MG63 (cell line): ENCODE data around the gene ZBTB20. TPM values are rescaled to one million over a fixed set of nuclear protein-coding genes. Genes with fewer than 3 reads are reported as not detected.
"Not testable (repeated sequence)": the region's sequence is repeated elsewhere in the genome, so short reads cannot be mapped to it uniquely, and the experiment has no call there.

ENCODE experiments used
- DNase-seq: peaks from one replicate; pipeline ENCODE4 v3.0.0-alpha.2; 2020
- H3K27me3 ChIP-seq: fragments of 250-450 bp; sonication (Bioruptor Pico); 2 replicates; pipeline ENCODE4 v1.5.1; 2020; ENCODE audit warnings: mild to moderate bottlenecking, moderate library complexity
- H3K36me3 ChIP-seq: fragments of 250-450 bp; sonication (Bioruptor Pico); 2 replicates; pipeline ENCODE4 v1.5.1; 2020; ENCODE audit warnings: mild to moderate bottlenecking, moderate library complexity
- H3K4me3 ChIP-seq: fragments of 250-450 bp; sonication (Bioruptor Pico); 2 replicates; pipeline ENCODE4 v1.5.1; 2020; ENCODE audit warnings: mild to moderate bottlenecking, moderate library complexity
- H3K9me3 ChIP-seq: fragments of 250-450 bp; sonication (Bioruptor Pico); 2 replicates; pipeline ENCODE4 v1.5.1; 2020; ENCODE audit warnings: mild to moderate bottlenecking, moderate library complexity
- total RNA-seq: library from RNA; depleted of rRNA; stranded (reverse); fragments of >200 nt; shearing (Covaris generic); gene quantifications from 2 replicates; pipeline ENCODE4 v1.2.3, GENCODE V29; 2014; ENCODE audit warnings: low replicate concordance

The ZBTB20 gene
- total RNA-seq, 1 experiment from 2014 or later = 6.5 TPM

DNA sequence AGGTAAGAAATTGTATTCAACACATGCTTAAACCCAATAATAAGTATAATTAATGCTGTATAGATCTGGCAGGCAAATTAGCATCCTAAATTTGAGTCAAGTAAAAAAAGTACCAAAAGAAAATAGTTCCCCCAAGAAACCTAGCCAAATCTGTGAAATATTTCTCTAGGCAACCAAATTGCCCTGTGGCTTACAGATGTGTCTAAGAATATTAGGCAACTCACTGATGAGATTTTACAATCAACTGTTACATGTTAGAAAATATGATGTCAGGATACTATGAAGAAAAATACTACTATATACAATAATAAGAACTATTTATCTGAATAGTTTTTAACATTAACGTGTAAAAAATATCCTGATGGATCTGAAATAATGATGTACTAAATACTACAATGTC, 456.2 kb downstream of the ZBTB20 start:
- DNase-seq = no peak
- Histone ChIP-seq H3K9me3 (no peaks in the 10 kb centered on the region), H3K4me3 (no peak overlapping the region), H3K36me3 (no peaks in the 10 kb centered on the region), H3K27me3 (no peaks in the 10 kb centered on the region)

- no peaks in the 10 kb centered on the region for H3K36me3 ChIP-seq
- no peaks in the 10 kb centered on the region for H3K27me3 ChIP-seq
- no peak overlapping the region for H3K4me3 ChIP-seq
- no peak for DNase-seq
- H3K9me3 ChIP-seq = no peaks in the 10 kb centered on the region
These were observed 459.9 kb downstream of the ZBTB20 start for GRCh38 chr3:114687151-114687550.

DNA sequence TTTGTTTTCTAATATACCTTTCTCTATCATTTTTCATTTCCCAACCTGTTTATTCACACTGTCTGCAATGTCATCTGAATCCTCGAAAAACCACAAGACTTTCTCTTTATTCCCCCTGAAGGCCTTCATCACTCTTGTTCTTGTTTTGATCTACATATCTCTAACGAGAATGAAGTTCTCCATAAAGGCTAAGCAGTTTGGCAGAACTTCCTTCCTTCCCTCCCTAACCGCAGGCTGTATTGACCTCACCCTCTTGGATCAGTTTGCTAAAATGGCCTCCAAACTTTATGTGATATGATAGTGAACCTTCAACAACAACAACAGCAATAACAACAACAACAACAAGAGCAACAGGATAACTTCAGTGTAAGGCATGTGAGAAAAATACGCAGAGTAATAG, 460.5 kb downstream of the ZBTB20 start:
- no peaks in the 10 kb centered on the region for H3K9me3 ChIP-seq

GRCh38 chr3:114685161-114685560, 461.9 kb downstream of the ZBTB20 start:
- no peak for DNase-seq
- Histone ChIP-seq H3K36me3 (no peaks in the 10 kb centered on the region), H3K4me3 (no peak overlapping the region), H3K27me3 (no peaks in the 10 kb centered on the region), H3K9me3 (no peaks in the 10 kb centered on the region)

More for the DNA sequence above, 460.5 kb downstream of the ZBTB20 start:
- Histone ChIP-seq H3K27me3 (no peaks in the 10 kb centered on the region), H3K36me3 (no peaks in the 10 kb centered on the region), H3K4me3 (no peak overlapping the region)
- DNase-seq = peak; percentile 11

GRCh38 chr3:114680299-114680698, 466.8 kb downstream of the ZBTB20 start:
- H3K36me3 ChIP-seq = no peaks in the 10 kb centered on the region
- no peak overlapping the region for H3K4me3 ChIP-seq
- DNase-seq = no peak
- H3K27me3 ChIP-seq = no peaks in the 10 kb centered on the region
- no peaks in the 10 kb centered on the region for H3K9me3 ChIP-seq

DNA sequence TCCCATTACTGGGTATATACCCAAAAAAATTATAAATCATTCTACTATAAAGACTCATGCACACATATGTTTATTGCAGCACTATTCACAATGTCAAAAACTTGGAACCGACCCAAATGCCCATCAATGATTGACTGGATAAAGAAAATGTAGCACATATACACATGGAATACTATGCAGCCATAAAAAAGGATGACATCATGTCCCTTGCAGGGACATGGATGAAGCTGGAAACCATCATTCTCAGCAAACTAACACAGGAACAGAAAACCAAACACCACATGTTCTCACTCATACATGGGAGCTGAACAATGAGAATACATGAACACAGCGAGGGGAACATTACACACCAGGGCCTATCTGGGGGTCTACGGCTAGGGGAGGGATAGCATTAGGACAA, 467.3 kb downstream of the ZBTB20 start:
- not testable (repeated sequence) for H3K4me3 ChIP-seq, DNase-seq, H3K9me3 ChIP-seq, H3K36me3 ChIP-seq, H3K27me3 ChIP-seq

DNA sequence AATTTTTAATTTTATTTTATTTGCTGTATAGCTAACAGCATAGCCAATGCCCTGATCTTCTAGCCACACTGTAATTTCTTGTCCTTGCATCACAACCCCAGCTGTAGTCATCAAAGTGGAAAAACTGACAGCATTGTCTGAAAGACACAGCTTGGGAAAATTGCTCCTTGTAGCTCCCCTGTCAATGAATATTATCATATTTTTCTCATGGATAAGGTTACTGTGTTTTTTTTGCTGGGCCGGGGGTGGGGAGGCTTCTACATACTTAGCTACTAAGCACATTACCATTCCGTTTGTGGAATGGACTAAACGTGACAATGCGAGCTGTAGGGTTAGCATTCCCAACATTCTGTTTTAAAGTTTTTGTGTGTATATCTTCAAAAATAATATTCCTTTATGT, 472.0 kb downstream of the ZBTB20 start:
- Histone ChIP-seq H3K9me3 (no peaks in the 10 kb centered on the region), H3K36me3 (no peaks in the 10 kb centered on the region)
- DNase-seq = no peak

DNA sequence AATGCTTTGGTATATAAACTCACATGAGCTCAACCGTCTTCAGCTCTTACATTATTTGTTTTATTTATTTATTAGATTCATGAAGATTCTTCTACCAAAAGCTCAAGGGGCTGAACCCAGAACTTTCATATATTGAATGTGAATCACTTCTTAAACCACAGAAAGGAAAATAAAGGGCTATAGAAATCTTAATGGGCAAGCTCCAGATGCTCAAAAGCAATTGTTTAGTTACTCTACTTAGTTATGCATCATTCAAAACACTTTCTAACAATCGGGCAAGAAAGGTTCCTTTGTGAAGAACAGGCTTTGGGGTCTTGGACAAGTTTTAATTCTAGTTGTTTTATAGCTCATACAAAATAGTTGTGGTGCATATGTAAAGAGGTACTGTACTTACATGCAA, 473.1 kb downstream of the ZBTB20 start:
- no peaks in the 10 kb centered on the region for H3K36me3 ChIP-seq
- no peak overlapping the region for H3K4me3 ChIP-seq
- H3K27me3 ChIP-seq = no peaks in the 10 kb centered on the region
- no peak for DNase-seq
- H3K9me3 ChIP-seq = no peaks in the 10 kb centered on the region

More for the DNA sequence above, 472.0 kb downstream of the ZBTB20 start:
- Histone ChIP-seq H3K4me3 (no peak overlapping the region), H3K27me3 (no peaks in the 10 kb centered on the region)

DNA sequence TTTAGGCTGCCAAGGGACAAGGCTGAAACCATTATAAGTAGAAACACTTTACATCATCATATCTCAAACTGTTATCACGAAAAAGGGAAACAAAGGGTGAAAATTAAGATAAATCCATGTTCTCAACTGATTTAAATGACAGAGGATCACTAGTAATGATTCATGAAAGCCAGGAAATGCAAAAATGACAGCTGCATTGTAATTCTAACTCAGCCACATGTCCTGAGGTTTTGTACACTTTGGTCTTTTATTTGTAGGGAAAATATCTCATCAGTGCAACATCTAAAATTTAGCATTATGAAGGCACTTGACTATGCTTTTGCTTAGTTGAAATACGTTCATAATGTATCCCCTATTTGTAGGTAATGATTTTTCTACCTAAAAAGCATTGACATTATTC, 473.6 kb downstream of the ZBTB20 start:
- no peaks in the 10 kb centered on the region for H3K9me3 ChIP-seq
- H3K4me3 ChIP-seq = no peak overlapping the region
- no peaks in the 10 kb centered on the region for H3K27me3 ChIP-seq
- no peaks in the 10 kb centered on the region for H3K36me3 ChIP-seq
- no peak for DNase-seq

DNA sequence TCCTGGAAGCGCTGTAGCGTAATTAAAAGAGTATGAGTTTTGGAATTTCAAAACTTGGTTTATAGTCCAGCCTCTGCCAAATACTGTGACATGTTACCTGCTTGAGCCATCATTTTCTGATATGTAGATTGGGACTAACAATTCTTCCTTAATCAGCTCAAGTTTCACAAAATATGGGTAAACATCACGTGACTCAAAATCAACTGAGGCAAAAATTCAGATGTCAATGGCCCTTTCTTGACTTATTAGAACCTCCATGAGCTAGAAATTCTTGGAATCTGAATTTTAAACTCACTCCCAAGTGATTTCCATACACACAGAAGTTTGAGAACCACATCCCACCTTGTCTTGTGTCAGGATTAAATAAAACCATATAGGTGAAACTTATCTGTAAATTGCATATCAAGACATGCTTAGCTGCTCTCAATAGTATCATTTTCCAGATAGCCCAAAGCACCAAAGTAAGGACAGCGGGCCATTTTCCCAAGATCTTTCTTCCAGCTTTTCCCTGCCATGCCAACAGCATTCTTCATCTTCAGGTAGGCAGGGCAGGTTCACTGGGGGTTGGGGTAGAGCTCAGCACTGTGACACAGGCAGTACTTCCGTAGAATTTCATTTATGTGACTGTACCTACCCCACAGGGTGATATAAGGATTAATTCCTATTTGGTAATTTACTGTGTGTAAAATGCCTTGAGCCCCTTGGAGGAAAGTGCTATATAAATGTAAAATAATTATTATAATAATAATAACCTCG, 474.2 kb downstream of the ZBTB20 start:
- Histone ChIP-seq H3K36me3 (no peaks in the 10 kb centered on the region), H3K4me3 (no peak overlapping the region), H3K9me3 (no peaks in the 10 kb centered on the region), H3K27me3 (no peaks in the 10 kb centered on the region)
- DNase-seq = no peak

- Histone ChIP-seq H3K27me3 (no peaks in the 10 kb centered on the region), H3K4me3 (no peak overlapping the region), H3K36me3 (no peaks in the 10 kb centered on the region), H3K9me3 (no peaks in the 10 kb centered on the region)
- DNase-seq = no peak
These were observed 475.2 kb downstream of the ZBTB20 start for GRCh38 chr3:114671741-114672510.

DNA sequence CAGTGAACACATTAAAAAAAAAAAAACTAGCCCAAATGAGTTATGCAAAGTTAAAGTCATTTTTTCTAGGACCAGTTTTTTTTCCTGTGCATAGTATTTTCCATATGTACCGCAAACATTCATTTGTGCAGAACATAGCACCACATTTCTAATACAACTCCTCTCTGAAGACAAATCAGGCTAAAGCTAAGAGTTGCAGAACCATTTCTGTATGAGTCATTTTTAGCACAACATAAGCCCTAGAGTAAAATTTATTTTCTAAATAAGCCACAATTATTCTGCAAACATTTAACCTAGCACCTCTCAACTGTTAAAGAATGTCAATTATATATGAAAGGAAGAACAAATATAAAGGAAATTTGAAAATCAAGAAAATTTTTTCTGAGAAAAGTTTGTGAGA, 477.5 kb downstream of the ZBTB20 start:
- Histone ChIP-seq H3K9me3 (no peaks in the 10 kb centered on the region), H3K4me3 (no peak overlapping the region), H3K36me3 (no peaks in the 10 kb centered on the region), H3K27me3 (no peaks in the 10 kb centered on the region)
- DNase-seq = no peak

GRCh38 chr3:114668099-114668498, 479.0 kb downstream of the ZBTB20 start:
- H3K36me3 ChIP-seq = no peaks in the 10 kb centered on the region
- H3K4me3 ChIP-seq = no peak overlapping the region
- no peak for DNase-seq
- H3K27me3 ChIP-seq = no peaks in the 10 kb centered on the region
- no peaks in the 10 kb centered on the region for H3K9me3 ChIP-seq

DNA sequence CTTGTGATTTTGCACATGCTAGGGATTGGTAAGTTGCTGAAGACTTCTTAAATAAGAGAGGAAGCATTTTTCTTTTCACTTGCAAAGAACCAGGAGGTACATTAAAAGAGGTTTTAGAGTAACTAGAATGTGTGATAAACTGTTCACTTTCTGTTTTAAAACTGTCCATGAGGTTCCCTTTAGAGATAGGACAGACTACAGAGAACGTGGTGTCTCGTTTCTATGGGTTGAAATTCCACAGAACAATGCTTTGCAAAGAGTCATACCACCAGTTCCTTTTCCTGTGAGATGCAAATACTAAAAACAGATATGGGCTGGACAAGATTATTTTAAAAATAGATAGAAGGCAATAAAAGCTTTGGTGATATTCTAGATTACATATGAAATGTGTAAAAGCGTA, 480.5 kb downstream of the ZBTB20 start:
- Histone ChIP-seq H3K4me3 (no peak overlapping the region), H3K36me3 (no peaks in the 10 kb centered on the region), H3K9me3 (no peaks in the 10 kb centered on the region), H3K27me3 (no peaks in the 10 kb centered on the region)
- no peak for DNase-seq

DNA sequence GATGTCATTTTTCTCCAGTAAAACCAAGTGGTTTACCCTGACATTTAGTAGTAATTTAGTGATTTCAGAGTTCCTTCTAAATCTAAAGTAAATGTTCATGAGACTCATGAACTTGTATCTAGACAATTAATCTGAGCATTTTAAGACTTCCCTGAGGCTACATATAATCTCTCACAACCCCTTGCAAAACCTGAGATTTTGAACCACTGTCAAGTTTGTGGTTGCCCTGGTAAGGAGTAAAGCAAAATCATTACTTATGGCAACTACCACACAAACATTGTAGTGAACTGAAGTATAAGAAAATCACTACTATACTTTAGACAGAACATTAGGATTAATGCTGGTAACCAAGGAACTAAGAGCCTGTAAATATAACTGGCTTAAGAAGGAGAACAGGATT, 483.1 kb downstream of the ZBTB20 start:
- Histone ChIP-seq H3K27me3 (no peaks in the 10 kb centered on the region), H3K9me3 (no peaks in the 10 kb centered on the region; the same call in 1 of the 2 replicates), H3K4me3 (no peak overlapping the region), H3K36me3 (no peaks in the 10 kb centered on the region)
- no peak for DNase-seq

- no peak for DNase-seq
- Histone ChIP-seq H3K4me3 (no peak overlapping the region), H3K9me3 (no peaks in the 10 kb centered on the region; the same call in 1 of the 2 replicates), H3K27me3 (no peaks in the 10 kb centered on the region), H3K36me3 (no peaks in the 10 kb centered on the region)
These were observed 486.3 kb downstream of the ZBTB20 start for GRCh38 chr3:114660808-114661207.

- DNase-seq = peak; percentile 38
- Histone ChIP-seq H3K36me3 (no peaks in the 10 kb centered on the region), H3K27me3 (no peaks in the 10 kb centered on the region), H3K9me3 (no peaks in the 10 kb centered on the region; the same call in 1 of the 2 replicates), H3K4me3 (no peak overlapping the region)
These were observed 487.0 kb downstream of the ZBTB20 start for GRCh38 chr3:114660124-114660523.
